OCI-LY7 (cell line): ENCODE data around the gene WDR70.

Experiments used
- CTCF ChIP-seq: fragments of 200-600 bp; sonication (generic); conservative IDR thresholded peaks from 2 replicates; pipeline ENCODE4 v1.5.1; 2014; ENCODE audit warnings: mild to moderate bottlenecking, antibody characterized with exemption, low read length, moderate library complexity, mixed read lengths
- EZH2phosphoT487 ChIP-seq: fragments of 200-600 bp; sonication (generic); IDR thresholded peaks from 2 replicates; pipeline ENCODE4 v1.6.1; 2018; ENCODE audit warnings: low read depth, borderline replicate concordance, mild to moderate bottlenecking, mixed run types, antibody characterized with exemption, low read length, moderate library complexity, mixed read lengths

GRCh38 chr5:37495668-37496347 is 116.7 kb downstream of the WDR70 start:
- no peak for TF ChIP-seq CTCF
- TF ChIP-seq EZH2phosphoT487: no peak
